GM18508 (cell line): Measurements from ENCODE around the gene CSF3R.

ENCODE experiments used
- ATAC-seq: cut with Tn5 transposase; IDR thresholded peaks from one replicate; pipeline ENCODE4 v1.9.1; 2021; ENCODE audit warnings: moderate number of reproducible peaks; ENCODE audit not compliant: insufficient read depth, unreplicated experiment

Gene CSF3R

DNA sequence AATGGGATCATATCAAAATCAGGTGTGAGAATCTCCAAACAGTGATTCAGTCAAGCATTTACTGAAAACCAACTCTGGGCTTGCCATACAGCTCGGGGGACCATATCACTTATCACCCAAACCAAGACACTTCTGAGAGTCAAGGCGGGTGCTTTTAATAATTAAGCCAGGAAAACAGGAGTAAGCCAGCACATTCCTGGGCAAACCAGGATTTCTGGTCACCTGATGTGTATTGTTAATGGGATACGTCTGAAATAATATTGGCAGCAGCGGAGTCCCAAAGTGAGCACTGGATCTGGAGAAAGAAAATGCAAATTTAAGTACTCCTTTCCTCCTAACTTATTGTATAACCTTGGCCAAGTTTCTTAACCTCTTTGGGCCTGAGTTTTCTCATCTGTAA lies 50.1 kb downstream of the CSF3R start:
- ATAC-seq: no peak

DNA sequence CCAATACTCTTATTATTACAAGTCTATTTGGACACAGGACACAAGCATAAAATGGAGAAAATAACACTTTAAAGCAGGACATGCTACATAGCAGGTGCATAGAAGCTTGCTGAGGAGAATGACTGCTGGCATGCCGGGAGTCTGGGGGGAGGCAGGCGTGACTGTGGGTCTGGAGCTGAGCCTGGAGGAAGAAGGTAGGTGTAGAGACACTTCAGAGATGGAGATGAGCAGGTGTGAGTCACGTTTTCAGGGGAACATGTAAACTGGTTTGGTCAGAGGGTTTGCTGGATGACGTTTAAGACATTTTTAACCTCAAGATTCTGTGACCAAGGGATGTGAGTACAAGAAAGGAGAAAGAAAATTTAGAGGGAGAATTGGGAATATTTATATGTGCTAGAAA lies 56.9 kb downstream of the CSF3R start:
- no peak for ATAC-seq

DNA sequence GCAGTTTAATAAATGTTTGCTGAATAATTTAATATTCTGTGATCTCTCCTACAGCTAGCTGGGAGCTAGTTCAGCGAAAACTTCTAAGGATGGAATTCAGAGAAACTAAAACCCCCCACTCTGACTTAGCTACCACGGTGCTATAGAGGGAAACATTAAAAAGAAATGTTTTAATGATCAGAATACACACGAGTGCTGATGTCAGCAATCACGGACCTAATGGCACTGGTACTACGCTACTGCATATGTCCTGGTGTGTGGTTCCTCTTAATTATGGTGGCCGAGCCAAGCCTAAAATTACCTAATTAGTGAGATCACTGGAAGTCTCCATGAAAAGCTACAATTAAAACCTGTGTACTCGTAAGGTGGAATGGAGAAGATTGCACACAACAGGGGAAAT lies 61.1 kb downstream of the CSF3R start:
- no peak for ATAC-seq

- ATAC-seq: no peak
These were observed 61.8 kb downstream of the CSF3R start for GRCh38 chr1:36420836-36421317.

- no peak for ATAC-seq
These were observed 62.3 kb downstream of the CSF3R start for GRCh38 chr1:36420409-36420808.

DNA sequence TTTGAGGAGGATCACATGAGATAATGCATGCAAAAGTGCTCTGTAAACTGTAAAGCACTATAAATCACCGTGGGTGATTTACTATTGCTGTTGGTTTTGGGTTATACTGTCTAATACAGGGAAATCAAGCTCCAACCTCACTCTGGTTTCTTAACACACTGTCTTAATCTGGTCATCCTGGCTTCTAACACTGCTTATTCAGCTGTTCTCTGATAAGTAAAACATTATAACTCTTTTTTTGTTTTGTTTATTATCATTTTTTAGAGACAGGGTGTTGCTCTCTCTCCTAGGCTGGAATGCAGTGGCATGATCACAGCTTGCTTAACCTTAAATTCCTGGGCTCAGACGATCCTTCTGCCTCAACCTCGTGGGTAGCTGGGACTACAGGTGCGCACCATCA lies 63.1 kb downstream of the CSF3R start:
- ATAC-seq: no peak

DNA sequence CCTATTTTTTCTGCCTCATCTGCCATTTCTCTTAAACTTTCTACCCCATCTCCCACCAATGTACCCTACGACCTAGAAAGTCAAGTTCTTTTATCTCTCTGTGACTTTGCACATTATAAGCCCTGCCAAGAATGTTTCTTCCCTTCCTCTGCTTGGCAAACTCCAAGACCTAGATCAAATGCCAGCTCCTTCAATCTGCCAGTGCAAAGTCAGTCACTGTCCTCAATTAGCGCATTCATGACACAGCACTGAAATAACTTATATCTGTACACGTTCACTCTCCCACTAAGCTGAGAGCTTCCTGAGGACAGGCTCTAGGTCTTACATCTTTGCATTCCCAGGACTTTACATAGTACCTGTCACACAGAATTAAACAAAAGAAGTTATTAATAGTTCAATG lies 63.6 kb downstream of the CSF3R start:
- ATAC-seq: no peak

DNA sequence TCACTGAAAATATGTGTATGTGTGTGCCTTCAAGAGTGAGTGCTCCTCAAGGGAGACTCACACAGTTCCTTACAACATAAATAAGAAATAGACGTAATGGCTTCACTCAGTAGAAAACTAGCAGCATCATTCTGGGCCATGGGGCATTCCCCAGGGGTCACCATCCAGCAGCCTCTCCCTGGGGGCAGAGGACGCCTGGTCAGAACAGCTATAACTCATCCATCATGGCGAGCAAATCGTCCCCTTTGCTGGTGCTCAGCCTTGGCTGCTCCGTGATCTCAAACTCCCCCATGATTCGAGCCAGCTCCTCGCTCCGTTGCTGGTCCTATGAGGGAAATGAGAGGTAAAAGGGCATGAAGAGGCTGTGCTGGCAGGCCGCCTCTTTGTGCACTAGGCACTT lies 64.8 kb downstream of the CSF3R start:
- no peak for ATAC-seq
